Measurements from ENCODE around the gene LGALS7.

The LGALS7 gene

DNA sequence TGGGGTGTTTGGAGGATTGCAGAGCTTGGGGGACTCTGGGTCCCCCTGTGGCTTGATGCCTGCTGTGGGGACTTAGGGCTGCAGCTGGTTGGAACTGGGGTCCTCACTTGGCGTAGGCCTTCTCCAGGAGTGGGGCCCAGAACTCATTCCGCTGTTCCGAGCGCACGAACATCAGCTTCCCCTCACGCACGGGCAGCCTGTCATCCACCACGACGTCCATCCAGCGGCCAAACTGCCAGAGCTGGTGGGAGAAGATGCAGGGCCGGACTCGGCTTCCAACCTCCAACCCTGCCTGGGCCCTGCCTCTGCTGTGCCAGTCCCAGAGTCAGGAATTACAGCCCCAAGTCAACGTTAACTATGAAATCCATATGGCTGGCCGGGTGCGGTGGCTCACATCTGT, 31.6 kb downstream of the LGALS7 start:
- FAIRE-seq (no peak), DNase-seq (ENCODE audit: insufficient read length, low spot score) (no peak)

DNA sequence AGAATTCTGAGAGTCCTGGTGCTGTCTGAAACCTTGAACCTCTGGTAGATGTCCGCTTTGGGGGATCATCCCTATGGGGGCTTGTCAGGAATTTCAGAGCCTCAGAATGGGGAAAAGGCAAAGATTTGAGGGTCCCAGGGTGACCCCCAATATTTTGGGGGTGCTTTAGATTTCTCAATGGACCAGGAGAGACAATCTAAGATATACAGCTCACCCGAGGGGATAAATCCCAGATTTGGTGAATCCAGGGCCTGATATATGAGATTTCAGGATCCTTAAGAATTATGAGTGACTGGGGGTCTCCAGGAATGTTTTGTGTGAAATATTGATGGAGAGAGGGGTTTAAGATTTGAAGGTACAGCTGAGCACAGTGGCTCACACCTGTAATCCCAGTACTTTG, 32.4 kb downstream of the LGALS7 start:
- no peak for FAIRE-seq

DNA sequence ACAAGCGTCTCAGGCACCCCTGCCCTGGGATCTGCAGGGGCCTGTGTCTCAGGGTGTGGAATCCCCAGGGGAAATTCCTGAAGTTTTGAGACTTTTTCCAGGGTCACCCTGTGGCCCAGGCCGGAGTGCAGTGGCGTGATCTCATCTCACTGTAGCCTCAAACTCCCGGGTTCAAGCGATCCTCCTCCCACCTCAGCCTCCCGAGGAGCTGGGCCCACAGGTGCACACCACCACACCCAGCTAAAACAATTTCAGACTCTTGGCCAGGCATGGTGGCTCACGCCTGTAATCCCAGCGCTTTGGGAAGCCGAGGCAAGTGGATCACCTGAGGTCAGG, 33.1 kb downstream of the LGALS7 start:
- FAIRE-seq: no peak
- no peak for DNase-seq (ENCODE audit: insufficient read length, low spot score)

More for the DNA sequence above, 32.4 kb downstream of the LGALS7 start:
- no peak for DNase-seq (ENCODE audit: insufficient read length, low spot score)

DNA sequence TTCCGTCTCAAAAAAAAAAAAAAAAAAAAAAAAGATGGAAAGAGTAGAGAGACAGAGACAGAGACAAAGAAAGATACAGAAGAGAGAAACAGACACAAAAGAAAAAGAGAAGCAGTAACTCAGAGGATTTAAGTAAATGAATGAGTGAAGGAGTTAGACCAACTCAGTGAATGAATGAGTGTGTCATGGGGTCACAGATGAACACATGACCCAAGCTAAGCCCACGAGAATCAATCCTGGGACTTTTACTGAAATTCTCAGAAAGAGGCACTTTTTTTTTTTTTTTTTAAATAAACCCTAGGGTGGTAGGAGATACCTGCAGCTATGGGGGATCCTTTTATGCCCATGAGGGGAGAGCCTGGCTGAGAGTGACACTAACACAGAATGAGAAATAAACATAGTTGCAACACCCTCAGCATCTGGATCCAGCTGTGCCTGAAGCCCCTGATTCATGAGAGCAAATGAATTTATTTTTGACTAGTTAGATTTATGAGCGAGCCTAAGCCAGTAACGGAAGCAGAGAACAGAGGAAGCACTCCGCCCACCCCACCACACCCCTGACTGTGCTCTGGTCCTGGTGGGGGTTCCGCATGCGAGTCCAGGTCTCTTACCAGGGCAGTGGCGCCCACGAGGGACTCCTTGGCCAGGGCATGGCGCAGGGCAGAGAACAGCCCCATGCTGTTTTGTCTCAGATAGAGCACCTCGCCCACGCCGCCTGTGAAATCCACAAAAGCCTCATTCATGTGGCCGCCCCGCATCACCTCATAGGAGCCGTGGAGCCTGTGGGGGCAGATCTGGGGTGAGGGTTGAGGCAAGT, 33.7 kb downstream of the LGALS7 start:
- DNase-seq (ENCODE audit: insufficient read length, low spot score): no peak
- FAIRE-seq: no peak

DNA sequence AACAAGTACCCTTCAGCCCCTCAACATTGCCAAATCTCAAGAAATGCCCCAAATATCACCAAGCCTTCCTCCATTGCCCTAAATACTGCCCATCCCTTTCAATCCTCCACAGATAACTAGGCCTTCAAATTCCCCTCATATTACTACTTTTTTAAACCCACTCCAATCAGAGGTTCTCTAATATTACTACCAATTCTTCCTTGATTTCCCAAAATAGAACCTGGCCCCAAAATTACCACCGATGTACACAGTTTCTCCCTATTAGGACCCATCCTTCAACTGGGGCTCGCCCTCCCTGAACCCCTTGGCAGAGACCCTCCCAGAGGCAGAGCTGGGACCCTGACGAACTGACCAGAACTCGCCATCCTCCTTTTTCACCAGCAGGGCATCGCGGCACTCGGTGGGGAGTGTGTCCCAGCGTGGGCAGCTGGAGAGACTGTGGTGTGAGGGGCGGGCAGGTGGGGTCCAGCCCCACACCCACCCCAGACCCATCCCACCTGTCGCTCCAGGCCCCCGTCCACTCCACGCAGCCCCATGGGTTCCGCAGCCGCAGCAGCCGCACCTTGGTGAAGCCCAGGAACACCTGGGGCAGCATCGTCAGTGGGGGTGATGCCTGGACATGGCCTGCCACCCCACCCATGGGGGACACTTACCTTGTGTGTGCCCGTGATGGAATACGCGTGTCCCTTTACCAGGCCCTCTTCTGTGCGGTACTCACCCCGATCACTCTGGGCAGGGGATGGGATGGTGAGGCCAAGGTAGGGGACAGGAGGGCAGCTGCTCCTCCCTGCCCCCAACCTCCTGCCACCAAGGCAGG, 35.2 kb downstream of the LGALS7 start:
- DNase-seq (ENCODE audit: insufficient read length, low spot score) (no peak), FAIRE-seq (peak; percentile 38)

DNA sequence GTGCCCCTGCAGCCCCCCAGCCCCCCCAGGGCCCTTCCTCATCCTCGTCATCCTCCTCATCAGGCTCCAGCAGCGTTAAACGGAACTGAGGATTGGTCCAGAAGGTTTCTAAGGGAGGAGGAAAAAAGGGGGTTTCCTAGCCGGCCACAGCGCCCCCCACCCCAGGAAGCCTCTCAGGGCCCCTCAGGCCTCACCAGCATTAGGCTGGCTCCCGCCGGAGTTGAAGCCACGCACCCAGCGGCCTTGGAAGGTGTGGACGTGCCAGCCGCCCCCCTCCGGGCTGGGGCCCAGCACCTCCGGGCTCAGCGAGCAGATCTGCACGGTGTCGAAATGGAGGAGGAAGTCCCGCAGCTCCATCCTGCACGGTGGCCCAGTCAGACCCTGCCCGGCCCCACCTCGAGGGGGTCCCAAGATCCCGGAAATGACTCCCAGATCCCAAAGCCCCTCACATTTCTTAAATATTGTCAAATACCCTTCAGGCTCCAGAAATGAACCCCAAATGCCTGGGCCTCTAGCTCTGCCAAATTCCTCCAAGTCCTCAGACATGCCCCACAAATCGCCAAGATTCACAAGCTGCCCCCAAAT, 35.9 kb downstream of the LGALS7 start:
- FAIRE-seq: no peak

DNA sequence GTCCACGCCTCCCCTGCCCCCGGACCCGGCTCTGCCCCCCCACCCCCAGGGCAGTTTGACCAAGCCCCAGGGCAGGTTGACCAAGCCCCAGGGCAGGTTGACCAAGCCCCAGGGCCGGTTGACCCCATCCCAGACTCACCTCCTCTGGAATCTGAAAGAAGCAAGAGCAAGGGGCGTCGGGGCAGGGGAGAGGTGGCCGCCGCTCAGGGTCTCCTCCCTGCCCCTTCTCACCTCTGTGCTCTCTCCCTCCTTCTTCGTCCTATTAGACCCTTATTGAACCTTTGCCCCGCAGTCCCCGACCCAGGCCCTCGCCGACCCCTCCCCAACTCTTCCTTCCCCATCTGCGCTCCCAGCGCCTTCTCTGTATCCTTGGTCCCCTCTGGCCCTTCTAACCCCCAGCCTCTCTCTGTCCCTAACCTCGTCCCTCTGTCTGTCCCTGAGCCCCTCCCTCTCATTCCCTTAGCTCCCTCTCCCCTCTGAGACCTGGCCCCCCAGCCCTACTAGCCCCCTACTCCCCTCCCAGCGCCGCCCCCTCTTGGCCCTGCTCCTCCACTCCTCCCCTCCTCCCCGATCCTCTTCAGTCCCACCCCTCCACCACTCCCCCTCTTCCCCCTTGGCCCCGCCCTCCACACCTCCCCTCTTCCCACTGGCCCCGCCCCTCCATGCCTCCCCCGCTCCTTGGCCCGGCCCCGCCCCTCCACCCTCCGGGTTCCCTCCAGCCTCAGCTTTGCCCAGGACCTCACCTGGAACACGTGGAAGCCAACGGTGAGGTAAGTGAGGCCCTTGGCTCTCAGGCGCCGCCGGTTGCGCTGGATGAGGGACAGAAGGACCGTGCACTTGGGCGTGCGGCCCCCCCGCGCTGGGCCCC, 36.7 kb downstream of the LGALS7 start:
- DNase-seq (ENCODE audit: insufficient read length, low spot score): peak; percentile 66
- peak; percentile 49 for FAIRE-seq

More for the DNA sequence above, 35.9 kb downstream of the LGALS7 start:
- no peak for DNase-seq (ENCODE audit: insufficient read length, low spot score)

DNA sequence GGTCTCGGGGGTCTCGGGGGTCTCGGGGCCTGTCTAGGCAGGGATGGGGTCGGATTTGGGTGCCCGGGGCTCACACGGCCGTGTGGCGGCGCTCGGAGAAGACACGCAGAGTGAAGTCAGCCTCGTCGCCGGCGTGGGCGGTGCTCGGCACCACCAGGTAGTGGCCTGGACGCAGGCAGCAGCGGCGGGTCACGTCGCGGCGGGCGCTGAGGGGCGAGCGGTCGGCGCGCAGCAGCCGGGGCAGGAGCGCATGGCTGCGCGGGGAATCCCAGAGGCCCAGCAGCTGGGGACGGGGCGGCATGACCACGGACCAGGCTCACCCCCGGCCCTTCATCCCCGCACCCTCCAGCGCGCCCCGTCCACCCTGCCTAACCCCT, 37.3 kb downstream of the LGALS7 start:
- peak; percentile 45 for DNase-seq (ENCODE audit: insufficient read length, low spot score)
- FAIRE-seq: no peak

DNA sequence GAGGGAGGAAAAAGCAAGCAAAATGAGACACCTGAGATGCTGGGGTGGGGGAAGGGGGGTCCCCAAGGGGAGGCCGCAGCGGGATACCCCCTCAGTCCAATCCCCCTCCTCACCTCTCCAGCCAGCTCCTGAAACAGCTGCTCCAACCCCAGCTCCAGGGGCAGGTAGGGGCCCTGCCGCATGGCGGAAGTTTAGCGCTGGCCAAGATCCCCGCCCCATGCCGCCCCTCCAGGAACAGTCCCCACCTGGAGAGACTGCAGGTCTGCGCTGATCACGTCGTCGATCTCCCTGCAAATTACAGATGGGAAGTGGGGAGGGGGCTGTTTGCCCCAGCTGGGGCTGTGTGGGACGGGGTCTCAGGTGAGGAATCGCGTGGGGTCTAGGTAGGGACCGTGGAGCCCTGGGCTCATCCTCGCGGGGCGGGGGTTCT, 38.0 kb downstream of the LGALS7 start:
- DNase-seq (ENCODE audit: insufficient read length, low spot score): no peak

DNA sequence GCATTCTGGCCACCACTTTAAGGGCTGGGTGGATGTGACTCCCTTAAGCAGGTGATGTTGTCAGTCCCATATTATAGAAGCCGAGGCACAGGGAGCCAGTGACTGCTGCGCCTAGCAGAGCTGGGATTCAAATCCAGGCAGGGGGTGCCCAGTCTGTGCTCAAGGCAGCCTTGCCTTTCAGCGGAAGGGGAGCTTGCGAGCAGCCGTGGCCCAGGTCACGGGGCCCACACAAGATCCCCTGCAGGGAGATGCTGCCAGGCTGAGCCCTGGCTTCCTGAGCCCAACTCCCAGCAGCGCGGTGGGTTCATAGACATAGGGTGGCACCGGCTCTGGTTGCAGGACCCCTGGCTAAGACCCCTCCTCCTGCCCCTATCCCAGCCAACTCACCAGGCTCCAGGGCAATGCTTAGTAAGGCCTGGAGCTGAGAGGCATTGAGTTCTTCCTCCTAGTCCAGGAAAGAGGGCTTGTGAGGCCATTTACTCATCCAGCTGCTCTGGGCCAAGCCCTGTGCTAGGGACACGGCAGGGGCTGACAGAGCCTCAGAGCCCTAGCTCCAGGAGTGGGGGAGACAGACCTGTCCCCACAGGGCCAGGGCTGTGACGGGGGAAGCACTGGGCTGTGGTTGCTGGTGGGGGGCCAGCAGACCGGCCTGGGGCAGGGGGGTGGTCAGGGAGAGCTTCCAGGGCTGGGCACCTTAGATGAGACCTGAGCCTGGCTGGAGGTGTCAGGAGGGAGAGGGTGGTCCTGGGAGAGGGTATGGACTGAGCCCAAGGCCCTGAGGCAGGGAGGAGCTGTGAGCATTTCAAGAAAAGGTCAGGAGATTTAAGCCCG, 38.7 kb downstream of the LGALS7 start:
- FAIRE-seq (peak; percentile 36), DNase-seq (ENCODE audit: insufficient read length, low spot score) (no peak)

More for the DNA sequence above, 38.0 kb downstream of the LGALS7 start:
- FAIRE-seq: no peak

DNA sequence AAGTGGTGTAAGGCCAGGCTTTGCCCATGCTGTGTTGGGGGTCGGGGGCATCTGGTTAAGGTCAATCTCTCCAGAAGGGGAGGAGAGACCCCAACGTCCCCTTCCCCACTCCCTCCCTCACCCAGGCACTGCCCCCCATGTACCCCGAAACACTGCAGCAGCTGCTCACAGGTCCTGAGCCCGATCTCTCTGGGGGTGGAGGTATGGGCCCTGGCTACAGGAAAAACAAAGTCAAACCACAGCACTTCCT, 39.2 kb downstream of the LGALS7 start:
- FAIRE-seq (peak; percentile 9), DNase-seq (ENCODE audit: insufficient read length, low spot score) (no peak)

DNA sequence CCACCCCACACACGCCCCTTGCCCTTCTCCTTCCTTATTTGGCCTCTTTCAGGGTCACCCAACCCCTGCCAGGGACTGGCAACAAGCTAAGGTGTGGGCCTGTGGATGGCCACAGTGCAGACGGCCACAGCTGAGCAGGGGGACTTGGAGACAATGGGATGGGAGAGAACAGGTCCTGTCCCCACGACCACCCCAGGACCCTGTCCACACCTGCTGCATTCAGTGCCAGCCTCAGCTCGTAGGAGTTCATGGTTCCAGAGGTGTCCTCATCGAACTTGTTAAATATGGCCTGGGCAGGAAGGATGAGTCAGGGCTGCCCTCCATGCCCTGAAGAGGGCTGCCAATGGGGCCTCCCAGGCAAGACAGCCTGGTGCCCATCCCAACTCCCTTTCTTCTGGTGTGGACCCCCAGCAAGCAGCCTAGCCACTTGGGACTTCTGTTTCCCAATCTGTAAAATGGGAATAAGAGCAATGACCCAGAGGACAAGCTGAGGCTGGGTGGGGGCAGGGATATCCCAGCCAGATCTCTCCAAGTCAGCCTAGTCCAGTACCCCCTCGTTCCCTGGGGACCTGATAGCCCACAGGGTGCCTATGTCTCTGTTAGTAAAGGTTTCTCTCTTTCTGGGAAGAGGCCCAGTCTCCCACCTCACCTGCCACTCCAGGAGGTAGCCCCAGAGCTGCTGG, 39.7 kb downstream of the LGALS7 start:
- no peak for DNase-seq (ENCODE audit: insufficient read length, low spot score)
- FAIRE-seq: no peak

DNA sequence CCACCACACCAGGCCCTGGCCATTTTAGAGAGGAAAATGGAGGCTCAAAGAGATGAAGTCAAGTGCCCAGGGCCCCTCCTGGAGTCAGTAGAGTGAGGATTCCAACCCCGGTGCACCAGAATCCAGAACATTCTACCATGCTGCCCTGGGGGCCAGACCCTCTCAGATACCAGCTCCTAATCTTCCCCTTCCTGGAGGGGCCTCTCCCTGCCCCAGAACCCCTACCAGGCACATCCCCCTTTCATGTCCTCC, 40.1 kb downstream of the LGALS7 start:
- FAIRE-seq (no peak), DNase-seq (ENCODE audit: insufficient read length, low spot score) (no peak)

DNA sequence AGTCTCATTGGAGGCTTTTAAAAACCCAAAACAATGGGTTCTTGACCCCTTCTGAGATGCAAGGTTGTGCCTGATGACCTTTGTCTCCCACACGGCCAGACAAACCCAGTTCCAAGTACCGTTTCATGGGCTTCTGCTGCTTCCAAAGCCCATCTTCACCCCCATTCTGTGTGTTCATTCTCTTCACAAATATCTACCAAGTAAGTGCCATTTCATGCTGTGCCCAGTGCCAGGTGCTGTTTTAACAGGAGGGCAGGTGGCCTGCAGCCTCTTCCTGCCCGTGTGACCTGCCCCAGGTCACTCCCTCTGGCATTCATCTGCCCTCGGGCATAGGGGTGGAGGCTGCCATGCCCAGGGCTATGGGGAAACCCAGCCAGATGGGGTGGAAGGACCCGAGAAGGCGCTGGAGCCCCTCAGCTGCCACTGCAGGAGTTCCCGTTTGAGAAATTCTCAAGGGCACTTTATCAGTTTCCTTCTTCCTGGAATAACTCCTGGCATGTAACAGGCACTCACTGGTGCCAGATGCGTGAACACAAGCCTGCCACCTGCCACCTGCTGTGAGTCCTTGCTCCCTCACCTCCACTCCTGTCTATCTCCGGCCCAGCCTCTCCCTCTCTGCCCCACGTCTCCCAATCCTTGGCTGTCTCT, 41.5 kb downstream of the LGALS7 start:
- peak; percentile 44 for FAIRE-seq
- no peak for DNase-seq (ENCODE audit: insufficient read length, low spot score)

DNA sequence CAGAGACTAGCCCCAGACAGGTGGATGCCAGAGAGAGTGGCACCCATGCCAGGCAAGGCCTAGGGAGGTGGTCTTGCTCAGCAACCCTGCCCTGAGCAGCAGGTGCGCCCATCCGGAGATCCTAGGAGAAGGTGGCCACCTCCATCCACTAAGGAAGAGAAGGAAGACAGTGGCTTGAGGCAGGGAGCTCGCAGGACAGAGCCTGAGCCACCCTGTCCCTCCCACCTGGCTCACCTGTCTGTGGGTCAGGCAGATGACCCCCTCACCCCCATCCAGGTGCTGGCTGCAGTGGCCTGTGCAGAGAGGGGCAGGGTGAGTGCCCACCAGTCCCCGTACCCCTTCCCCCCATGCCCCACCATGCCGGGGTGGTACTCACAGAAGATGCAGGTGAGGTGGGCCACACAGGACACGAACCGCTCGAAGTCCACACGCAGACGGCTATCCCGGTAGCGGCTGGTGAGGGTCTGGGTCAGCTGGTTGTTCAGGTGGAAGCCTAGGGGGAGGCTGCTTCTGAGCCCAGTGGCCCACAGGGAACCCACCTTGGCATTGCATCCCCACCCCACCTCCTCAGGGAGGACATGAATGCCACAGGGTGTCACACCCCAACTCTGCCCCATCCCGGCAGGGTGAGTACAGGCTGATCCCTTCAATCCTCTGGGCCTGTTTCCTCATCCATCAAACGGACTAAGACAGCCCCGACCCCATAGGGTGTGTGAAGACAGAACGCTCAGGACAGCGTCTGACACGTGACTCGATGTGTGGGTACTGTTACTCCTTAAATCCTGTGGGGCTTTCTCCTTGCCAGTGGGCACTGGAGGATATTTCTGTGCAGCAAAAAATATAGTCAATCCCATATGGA, 42.4 kb downstream of the LGALS7 start:
- FAIRE-seq: no peak
- DNase-seq (ENCODE audit: insufficient read length, low spot score): no peak

DNA sequence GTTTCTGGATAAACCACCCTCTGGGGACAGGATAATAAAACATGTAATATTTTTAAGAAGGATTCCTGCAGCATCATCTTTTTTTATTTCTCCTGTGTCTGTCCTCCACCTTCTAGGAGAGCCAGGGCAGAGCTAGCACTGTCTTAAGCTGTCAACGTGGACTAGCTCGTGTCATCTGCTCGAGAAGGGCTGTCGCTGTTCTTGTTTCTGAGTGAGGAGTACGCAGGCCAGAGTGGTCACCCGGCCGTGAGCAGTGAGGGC, 42.9 kb downstream of the LGALS7 start:
- FAIRE-seq (no peak), DNase-seq (ENCODE audit: insufficient read length, low spot score) (no peak)

DNA sequence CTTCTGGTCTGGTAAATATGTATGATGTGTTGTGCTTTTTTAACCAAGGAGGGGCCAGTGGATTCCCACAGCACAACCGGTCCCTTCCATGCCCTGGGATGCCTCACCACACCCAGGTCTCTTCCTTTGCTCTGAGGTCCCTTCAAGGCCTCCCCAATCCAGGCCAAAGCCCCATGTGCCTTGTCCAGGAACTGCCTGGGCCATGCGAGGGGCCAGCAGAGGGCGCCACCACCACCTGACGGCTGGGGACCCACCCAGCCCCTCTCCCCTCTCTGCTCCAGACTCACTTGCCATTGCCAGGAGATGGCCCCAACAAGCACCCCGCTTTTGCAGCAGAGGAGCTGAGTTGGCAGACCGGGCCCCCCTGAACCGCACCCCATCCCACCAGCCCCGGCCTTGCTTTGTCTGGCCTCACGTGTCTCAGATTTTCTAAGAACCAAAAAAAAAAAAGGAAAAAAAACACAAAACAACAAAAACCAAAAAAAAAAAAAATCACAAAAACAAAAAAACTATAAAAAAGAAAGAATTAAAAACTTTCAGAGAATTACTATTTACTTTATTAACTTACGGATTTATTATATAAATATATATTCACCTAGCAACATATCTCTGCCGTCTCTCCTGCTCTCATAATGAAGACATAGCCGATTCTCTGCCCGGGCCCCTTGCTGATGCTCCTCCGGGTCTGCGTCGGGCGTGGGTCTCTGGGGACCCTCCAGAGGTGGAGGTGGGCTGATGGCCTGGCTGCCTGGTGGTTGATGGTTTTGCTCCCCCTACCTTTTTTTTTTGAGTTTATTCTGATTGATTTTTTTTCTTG, 43.5 kb downstream of the LGALS7 start:
- FAIRE-seq: no peak

More for the DNA sequence above, 43.5 kb downstream of the LGALS7 start:
- peak; percentile 54 for DNase-seq (ENCODE audit: insufficient read length, low spot score)

Data from HTR-8/SVneo (cell line).